Ovary (tissue), 9 donors: ENCODE results near the gene ADAMTS3. TPM values are rescaled to one million over a fixed set of nuclear protein-coding genes. Genes with fewer than 3 reads are reported as not detected.

Experiments
- DNase-seq, 5 donors: peaks; one replicate each; pipeline ENCODE4 v3.0.0-alpha.2; 2019 to 2020
- H3K27ac ChIP-seq, 2 donors: fragments of 200-600 bp; one replicate each; pipeline versions ENCODE4 v1.5.1 to v1.8.0; 2019 to 2022
- H3K27me3 ChIP-seq: fragments of 200-600 bp; one replicate; pipeline ENCODE4 v1.8.0; 2022
- H3K36me3 ChIP-seq: fragments of 200-600 bp; sonication (generic); one replicate; pipeline ENCODE4 v1.5.1; 2019
- H3K4me1 ChIP-seq: one replicate; pipeline ENCODE4 v1.8.1; 2013; ENCODE audit warnings: mild to moderate bottlenecking, moderate library complexity; ENCODE audit not compliant: insufficient read depth
- H3K4me3 ChIP-seq: fragments of 200-600 bp; sonication (generic); one replicate; pipeline ENCODE4 v1.5.1; 2017
- H3K9me3 ChIP-seq, 2 donors: fragments of 200-600 bp in 1 of 2; sonication (generic) in 1 of 2; one replicate each; pipeline versions ENCODE4 v1.5.1 to v1.8.1; 2013 to 2019; ENCODE audit warnings: mild to moderate bottlenecking in 1 of 2, moderate library complexity in 1 of 2
- EP300 ChIP-seq: sonication (generic); formaldehyde crosslinking; IDR thresholded peaks from one replicate; pipeline ENCODE4 v1.6.1; 2017; ENCODE audit warnings: antibody characterized with exemption
- POLR2A ChIP-seq: fragments of 450-650 bp; IDR thresholded peaks from one replicate; pipeline ENCODE4 v1.6.1; 2017; ENCODE audit warnings: antibody characterized with exemption, mild to moderate bottlenecking, moderate library complexity
- WGBS, 3 donors: extraction: QIAGEN DNeasy Blood & Tissue Kit in 1 of 3; methylation state at CpG; one replicate each; pipeline versions ENCODE4 v1.1.5 to v1.1.7; 2013 to 2017; 5-methylcytosine and 5-hydroxymethylcytosine counted together
- intact Hi-C, 4 donors: fragments of 100-400 bp; cut with DNase I; formaldehyde crosslinking; loops; one replicate each; pipeline versions ENCODE4 v1.11.0 to v1.15.1; 2022 to 2023
- polyA plus RNA-seq, 2 donors: library from polyadenylated mRNA; stranded (reverse); fragments of 200-250 nt in 1 of 2; fragments of 350-450 nt in 1 of 2; fragmentation: Illumina TruSeq in 1 of 2; extraction: RNeasy Lipid Tissue Mini Kit (QIAGEN cat#74804) in 1 of 2; gene quantifications; one replicate each; pipeline ENCODE4 v1.2.3, GENCODE V29; 2013 to 2014
- total RNA-seq, 7 donors: library from RNA; depleted of rRNA in 2 of 7; stranded (reverse); fragments of >200 nt in 2 of 7; fragmentation: NEBNext Ultra II Directional in 3 of 7; extraction: Animal tissue kit (Norgen Biotek cat#: 25700) in 3 of 7; gene quantifications; one replicate each; pipeline versions ENCODE4 v1.1.0 to v1.2.4, GENCODE V29; 2016 to 2023
- TF ChIP-seq, protein P1 (sequence below), 3 donors: fragments of 450-650 bp in 2 of 3; fragments of 200-600 bp in 1 of 3; IDR thresholded peaks; one replicate each; pipeline versions ENCODE4 v1.5.1 to v1.8.0; 2016 to 2022; ENCODE audit warnings: antibody characterized with exemption in 3 of 3, mild to moderate bottlenecking in 1 of 3
- donor health status: DM: no; HTN: no; CAD: no; lungs with moderate emphysema.
- donor health status: DM: no; HTN: no; CAD: no.
- donor health status: Bipolar disorder and iron deficiency.
- donor health status: DM: yes; HTN: yes; CAD: no.
- donor health status: DM: no; HTN: no; CAD: no.
- donor health status: DM: yes; HTN: yes; CAD: no.

Gene ADAMTS3
- total and polyA plus RNA-seq, 9 donors, result 1.2 to 6.6 (median 4.6) TPM

- no peak for DNase-seq
- Histone ChIP-seq H3K9me3 (no peaks in the 10 kb centered on the region), H3K36me3 (no peaks in the 10 kb centered on the region), H3K4me1 (no peaks in the 10 kb centered on the region), H3K27ac (no peak overlapping the region), H3K4me3 (no peak overlapping the region), H3K27me3 (no peaks in the 10 kb centered on the region)
- 86 to 96% (median 95%) methylated on average over 1 of the region's 1 CpG for WGBS, 3 donors
- no peak for TF ChIP-seq POLR2A
- TF ChIP-seq, protein P1, sequence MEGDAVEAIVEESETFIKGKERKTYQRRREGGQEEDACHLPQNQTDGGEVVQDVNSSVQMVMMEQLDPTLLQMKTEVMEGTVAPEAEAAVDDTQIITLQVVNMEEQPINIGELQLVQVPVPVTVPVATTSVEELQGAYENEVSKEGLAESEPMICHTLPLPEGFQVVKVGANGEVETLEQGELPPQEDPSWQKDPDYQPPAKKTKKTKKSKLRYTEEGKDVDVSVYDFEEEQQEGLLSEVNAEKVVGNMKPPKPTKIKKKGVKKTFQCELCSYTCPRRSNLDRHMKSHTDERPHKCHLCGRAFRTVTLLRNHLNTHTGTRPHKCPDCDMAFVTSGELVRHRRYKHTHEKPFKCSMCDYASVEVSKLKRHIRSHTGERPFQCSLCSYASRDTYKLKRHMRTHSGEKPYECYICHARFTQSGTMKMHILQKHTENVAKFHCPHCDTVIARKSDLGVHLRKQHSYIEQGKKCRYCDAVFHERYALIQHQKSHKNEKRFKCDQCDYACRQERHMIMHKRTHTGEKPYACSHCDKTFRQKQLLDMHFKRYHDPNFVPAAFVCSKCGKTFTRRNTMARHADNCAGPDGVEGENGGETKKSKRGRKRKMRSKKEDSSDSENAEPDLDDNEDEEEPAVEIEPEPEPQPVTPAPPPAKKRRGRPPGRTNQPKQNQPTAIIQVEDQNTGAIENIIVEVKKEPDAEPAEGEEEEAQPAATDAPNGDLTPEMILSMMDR (IDR thresholded peaks at IDR 0.05), result no peak
- TF ChIP-seq EP300, result no peak
- intact Hi-C loops, result no loop called here
These were observed 10.4 kb downstream of the ADAMTS3 start for GRCh38 chr4:72558655-72559054.

- 19 to 22% (median 21%) methylated on average over 5 of the region's 5 CpGs for WGBS, 3 donors
- Histone ChIP-seq H3K4me3 (no peak overlapping the region), H3K36me3 (no peaks in the 10 kb centered on the region), H3K27ac (no peak overlapping the region), H3K4me1 (no peaks in the 10 kb centered on the region), H3K9me3 (no peaks in the 10 kb centered on the region), H3K27me3 (no peaks in the 10 kb centered on the region)
- intact Hi-C loops, result no loop called here
- TF ChIP-seq POLR2A, result no peak
- TF ChIP-seq, protein P1 (IDR thresholded peaks at IDR 0.05), result no peak
- TF ChIP-seq EP300, result no peak
- peak in 2 of 5 donors; percentile 19 to 22 for DNase-seq
These were observed 12.0 kb downstream of the ADAMTS3 start for GRCh38 chr4:72557021-72557420.

- no peaks in the 10 kb centered on the region for H3K27me3 ChIP-seq
- H3K4me1 ChIP-seq, result no peaks in the 10 kb centered on the region
- H3K9me3 ChIP-seq, result no peaks in the 10 kb centered on the region
- H3K36me3 ChIP-seq, result no peaks in the 10 kb centered on the region
- intact Hi-C loops, result no loop called here
- 59 to 65% (median 63%) methylated on average over 3 of the region's 3 CpGs for WGBS, 3 donors
- no peak overlapping the region for H3K27ac ChIP-seq
- TF ChIP-seq POLR2A (no peak), EP300 (no peak)
- TF ChIP-seq, protein P1 (IDR thresholded peaks at IDR 0.05), result no peak
- H3K4me3 ChIP-seq, result no peak overlapping the region
- DNase-seq, result no peak
These were observed 13.6 kb downstream of the ADAMTS3 start for GRCh38 chr4:72555377-72555831.

DNA sequence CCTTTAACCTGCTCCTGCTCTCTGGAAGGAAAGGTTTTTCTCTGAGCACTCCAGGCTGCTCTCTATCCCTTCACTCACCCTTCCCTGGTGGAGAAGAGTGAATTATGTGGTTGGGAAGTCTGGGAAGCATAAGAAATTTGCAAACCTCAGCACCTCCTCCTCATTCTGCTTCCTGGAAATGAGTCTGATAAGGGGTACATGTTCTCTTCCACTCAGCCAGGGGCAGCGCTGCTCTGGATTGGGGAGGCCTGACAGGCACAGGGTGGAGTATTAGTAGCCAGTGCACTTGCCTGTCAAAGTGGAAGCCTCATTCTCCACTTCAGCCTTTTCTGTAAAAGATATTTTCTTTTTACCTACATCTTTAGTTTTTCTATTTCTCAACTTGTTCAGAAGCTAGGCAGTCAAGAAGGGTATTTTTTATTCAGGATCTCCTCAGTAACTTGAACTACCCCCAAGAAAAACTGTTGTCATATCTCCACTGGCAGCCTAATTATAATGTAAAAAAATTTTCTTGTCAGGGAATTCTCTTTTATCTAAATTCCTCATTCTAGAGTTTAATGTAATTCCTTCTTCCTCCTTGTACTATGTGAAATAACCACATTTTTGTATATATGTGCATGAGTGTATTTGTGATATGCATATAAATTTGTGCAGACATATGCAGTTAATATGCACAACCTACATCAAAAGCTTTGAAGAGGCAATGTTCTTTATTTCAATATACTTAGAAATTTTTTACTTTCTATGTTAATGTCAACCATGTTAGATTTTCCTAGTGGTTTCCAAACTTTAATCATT is 15.3 kb downstream of the ADAMTS3 start:
- H3K9me3 ChIP-seq, result no peaks in the 10 kb centered on the region
- peak in 2 of 5 donors; percentile 22 to 23 for DNase-seq
- no peaks in the 10 kb centered on the region for H3K36me3 ChIP-seq
- H3K27ac ChIP-seq, result no peak overlapping the region
- TF ChIP-seq EP300 (no peak), POLR2A (no peak)
- TF ChIP-seq, protein P1 (IDR thresholded peaks at IDR 0.05), result no peak
- no peaks in the 10 kb centered on the region for H3K4me1 ChIP-seq
- no peaks in the 10 kb centered on the region for H3K27me3 ChIP-seq
- intact Hi-C loops, result no loop called here
- no peak overlapping the region for H3K4me3 ChIP-seq
- 41 to 51% (median 50%) methylated on average over 1 of the region's 1 CpG for WGBS, 3 donors
